Measurements from ENCODE around the gene RRP8. TPM values are rescaled to one million over a fixed set of nuclear protein-coding genes. Genes with fewer than 3 reads are reported as not detected.
A peak's percentile ranks its signal among the peaks of the same experiment; 100 is the strongest.

The RRP8 gene
- total and polyA plus RNA-seq, 3 donors from 2014 or later: 17.5 to 29.6 (median 18.5) TPM

- intact Hi-C loops (cut with DNase I; ENCODE audit: low total_unique reads): no loop called here
- DNase-seq: no peak
- H3K4me3 ChIP-seq: no peak overlapping the region
Observed at GRCh38 chr11:6570691-6571427, 32.6 kb downstream of the RRP8 start.

GRCh38 chr11:6569706-6570105 lies 33.7 kb downstream of the RRP8 start:
- no peak for DNase-seq
- Histone ChIP-seq H3K4me3 (no peak overlapping the region), H3K27ac (no peak overlapping the region), H3K9me3 (no peaks in the 10 kb centered on the region), H3K36me3 (ENCODE audit: low read depth, missing control alignments) (no peaks in the 10 kb centered on the region), H3K4me1 (no peaks in the 10 kb centered on the region), H3K27me3 (no peaks in the 10 kb centered on the region)
- intact Hi-C loops (cut with DNase I; ENCODE audit: low total_unique reads): no loop called here
- TF ChIP-seq CTCF (IDR thresholded peaks at IDR 0.05) (no peak), POLR2A (IDR thresholded peaks at IDR 0.05) (no peak)
- WGBS, 2 donors: 83 to 98% methylated on average over 4 to 5 of the region's 5 CpGs

More at GRCh38 chr11:6570691-6571427, 32.6 kb downstream of the RRP8 start:
- no peaks in the 10 kb centered on the region for H3K27me3 ChIP-seq
- no peaks in the 10 kb centered on the region for H3K4me1 ChIP-seq
- H3K27ac ChIP-seq: no peak overlapping the region
- no peaks in the 10 kb centered on the region for H3K9me3 ChIP-seq
- 51 to 70% methylated on average over 15 to 62 of the region's 62 CpGs for WGBS, 2 donors
- no peaks in the 10 kb centered on the region for H3K36me3 ChIP-seq (ENCODE audit: low read depth, missing control alignments)
- TF ChIP-seq POLR2A (IDR thresholded peaks at IDR 0.05) (no peak), CTCF (IDR thresholded peaks at IDR 0.05) (no peak)

- no peak overlapping the region for H3K4me3 ChIP-seq
- intact Hi-C loops (cut with DNase I; ENCODE audit: low total_unique reads): no loop called here
- H3K27ac ChIP-seq: no peak overlapping the region
- TF ChIP-seq POLR2A (IDR thresholded peaks at IDR 0.05) (no peak), CTCF (IDR thresholded peaks at IDR 0.05) (no peak)
- 62 to 76% methylated on average over 3 to 4 of the region's 4 CpGs for WGBS, 2 donors
- H3K27me3 ChIP-seq: no peaks in the 10 kb centered on the region
- no peaks in the 10 kb centered on the region for H3K36me3 ChIP-seq (ENCODE audit: low read depth, missing control alignments)
- peak; percentile 36 for DNase-seq
- H3K4me1 ChIP-seq: no peaks in the 10 kb centered on the region
- H3K9me3 ChIP-seq: no peaks in the 10 kb centered on the region
Observed at GRCh38 chr11:6568191-6568918, 35.1 kb downstream of the RRP8 start.

- Histone ChIP-seq H3K9me3 (no peaks in the 10 kb centered on the region), H3K36me3 (ENCODE audit: low read depth, missing control alignments) (no peaks in the 10 kb centered on the region), H3K4me1 (no peaks in the 10 kb centered on the region), H3K27ac (no peak overlapping the region), H3K27me3 (no peaks in the 10 kb centered on the region), H3K4me3 (no peak overlapping the region)
- WGBS, 2 donors: 93% methylated on average over 7 of the region's 7 CpGs; no CpG with 5 or more reads in 1 of the 2 donors
- DNase-seq: no peak
- TF ChIP-seq CTCF (IDR thresholded peaks at IDR 0.05): no peak
- no peak for TF ChIP-seq POLR2A (IDR thresholded peaks at IDR 0.05)
- intact Hi-C loops (cut with DNase I; ENCODE audit: low total_unique reads): no loop called here
Observed at GRCh38 chr11:6567371-6567745, 36.1 kb downstream of the RRP8 start.
